HepG2 (cell line): ENCODE results near the gene SH3D19. TPM values are rescaled to one million over a fixed set of nuclear protein-coding genes. Genes with fewer than 3 reads are reported as not detected.
A peak's percentile ranks its signal among the peaks of the same experiment; 100 is the strongest.

Source experiments
- ASH2L ChIP-seq: fragments of 300-600, 200-600 bp; sonication (generic); IDR thresholded peaks from 2 replicates; pipeline ENCODE4 v1.7.0; 2017; ENCODE audit warnings: low read depth, mild to moderate bottlenecking, moderate library complexity, mixed read lengths, low read length; ENCODE audit not compliant: insufficient read length
- E2F5 ChIP-seq: sonication (generic); formaldehyde crosslinking; conservative IDR thresholded peaks from 2 replicates; pipeline ENCODE4 v1.4.0; 2020; ENCODE audit warnings: missing genetic modification reagents
- ETV5 ChIP-seq: IDR thresholded peaks from 2 replicates; pipeline ENCODE4 v1.6.1; 2018; ENCODE audit warnings: missing biosample characterization, missing genetic modification reagents, inconsistent platforms, borderline replicate concordance
- HOMEZ ChIP-seq: IDR thresholded peaks from 2 replicates; pipeline ENCODE4 v1.6.1; 2016; ENCODE audit warnings: low read depth
- KAT7 ChIP-seq: IDR thresholded peaks from 2 replicates; pipeline ENCODE4 v1.6.1; 2018; ENCODE audit warnings: borderline replicate concordance, missing compliant biosample characterization
- KDM5A ChIP-seq: fragments of 200-600 bp; sonication (generic); IDR thresholded peaks from 2 replicates; pipeline ENCODE4 v1.7.0; 2018; ENCODE audit warnings: antibody characterized with exemption, mild to moderate bottlenecking, low read length, borderline replicate concordance
- MTA3 ChIP-seq: sonication (generic); formaldehyde crosslinking; IDR thresholded peaks from 2 replicates; pipeline ENCODE4 v1.4.0; 2020; ENCODE audit warnings: missing genetic modification reagents
- NCOR1 ChIP-seq: fragments of 200-600 bp; sonication (generic); IDR thresholded peaks from 2 replicates; pipeline ENCODE4 v1.7.0; 2017; ENCODE audit warnings: antibody characterized with exemption, low read length, borderline replicate concordance
- PBX3 ChIP-seq: sonication (generic); formaldehyde crosslinking; IDR thresholded peaks from 2 replicates; pipeline ENCODE4 v1.8.1; 2023; ENCODE audit warnings: missing genetic modification reagents, inconsistent platforms, borderline replicate concordance
- PRPF4 ChIP-seq: fragments of 200-400 bp; formaldehyde crosslinking; IDR thresholded peaks from 2 replicates; pipeline ENCODE4 v1.6.1; 2016; ENCODE audit warnings: low read length, low read depth; ENCODE audit not compliant: poor library complexity, severe bottlenecking
- RCOR2 ChIP-seq: IDR thresholded peaks from 2 replicates; pipeline ENCODE4 v1.6.1; 2016; ENCODE audit warnings: missing biosample characterization, missing genetic modification reagents
- SALL2 ChIP-seq: sonication (generic); formaldehyde crosslinking; IDR thresholded peaks from 2 replicates; pipeline ENCODE4 v1.8.1; 2023; ENCODE audit warnings: mild to moderate bottlenecking, missing genetic modification reagents, inconsistent platforms
- SNRNP70 ChIP-seq: fragments of 200-400 bp; formaldehyde crosslinking; IDR thresholded peaks from 2 replicates; pipeline ENCODE4 v1.6.1; 2017; ENCODE audit warnings: mild to moderate bottlenecking, low read depth, low read length, moderate library complexity
- YY1 ChIP-seq: IDR thresholded peaks from 2 replicates; pipeline ENCODE4 v1.6.1; 2011; ENCODE audit warnings: low read length, low read depth, moderate library complexity, mild to moderate bottlenecking; ENCODE audit not compliant: insufficient read depth, insufficient replicate concordance
- ZNF264 ChIP-seq: sonication (generic); formaldehyde crosslinking; IDR thresholded peaks from 2 replicates; pipeline ENCODE4 v1.4.0; 2020; ENCODE audit warnings: missing genetic modification reagents
- ZSCAN29 ChIP-seq: sonication (generic); formaldehyde crosslinking; conservative IDR thresholded peaks from 2 replicates; pipeline ENCODE4 v1.4.0; 2020; ENCODE audit warnings: mild to moderate bottlenecking, missing genetic modification reagents
- polyA plus RNA-seq, 8 experiments: library from polyadenylated mRNA; depleted of rRNA in 3 of 8; stranded (reverse) in 7 of 8; unstranded in 1 of 8; fragments of >200 nt; fragmentation: Illumina TruSeq in 4 of 8; extraction: Trizol in 4 of 8; gene quantifications; 2 replicates each; pipeline versions ENCODE4 v1.2.1 to v1.2.3, GENCODE V29; 2011 to 2016; ENCODE audit warnings: low read depth in 4 of 8, missing spikeins in 1 of 8, mixed read lengths in 1 of 8; ENCODE audit not compliant: insufficient read depth in 1 of 8
- total RNA-seq, 5 experiments: library from RNA; depleted of rRNA; stranded (reverse); fragments of >200 nt; fragmentation: Illumina TruSeq; extraction: Trizol; gene quantifications; 2 replicates each; pipeline ENCODE4 v1.2.3, GENCODE V29; 2016; ENCODE audit warnings: low read depth in 1 of 5

The SH3D19 gene
- total and polyA plus RNA-seq, 2 of the 13 experiments (the other 11 are each of a cell fraction or from before 2014, with no cell fraction given): 31.2 to 38.0 TPM

GRCh38 chr4:151324124-151324751 lies 1.2 kb downstream of the SH3D19 start (continued):
- TF ChIP-seq RCOR2 (CRISPR knock-in tag) (0 out of 2 replicates have a peak, but pooled peaks have one; percentile 26), SALL2 (no peak), ETV5 (CRISPR knock-in tag) (peak; percentile 27), ASH2L (peak; percentile 97), SNRNP70 (no peak), NCOR1 (peak; percentile 91; the same call in 1 of the 2 replicates), KDM5A (peak; percentile 44; the same call in 1 of the 2 replicates), PBX3 (CRISPR knock-in tag) (no peak), KAT7 (CRISPR knock-in tag) (peak; percentile 71), MTA3 (no peak), E2F5 (CRISPR knock-in tag) (no peak), YY1 (no peak), ZNF264 (no peak), ZSCAN29 (CRISPR knock-in tag) (peak; percentile 57; the same call in 1 of the 2 replicates), HOMEZ (peak; percentile 19), PRPF4 (no peak)
